K562 (cell line): ENCODE data around the gene CMTR1. TPM values are rescaled to one million over a fixed set of nuclear protein-coding genes. Genes with fewer than 3 reads are reported as not detected.

Source experiments
- ARID2 ChIP-seq: fragments of 450-650 bp; IDR thresholded peaks from 2 replicates; pipeline ENCODE4 v1.6.1; 2017; ENCODE audit warnings: antibody characterized with exemption, mild to moderate bottlenecking
- BCLAF1 ChIP-seq, 2 experiments: fragments of 450-650 bp in 1 of 2; IDR thresholded peaks; 2 replicates each; pipeline ENCODE4 v1.6.1; 2011 to 2017; ENCODE audit warnings: low read depth in 2 of 2, antibody characterized with exemption in 1 of 2, borderline replicate concordance in 1 of 2, low read length in 1 of 2, mild to moderate bottlenecking in 1 of 2, mixed read lengths in 1 of 2; ENCODE audit not compliant: control insufficient read depth in 1 of 2
- DACH1 ChIP-seq: fragments of 450-650 bp; IDR thresholded peaks from 2 replicates; pipeline ENCODE4 v1.6.1; 2018; ENCODE audit not compliant: partially characterized antibody
- ETV6 ChIP-seq, 3 experiments: fragments of 150-350 bp in 1 of 3; sonication (generic) in 1 of 3; formaldehyde crosslinking in 1 of 3; IDR thresholded peaks; 2 replicates each; pipeline versions ENCODE4 v1.6.1 to v1.8.0; 2014 to 2022; ENCODE audit warnings: borderline replicate concordance in 2 of 3, low read depth in 2 of 3, antibody characterized with exemption in 1 of 3, low read length in 1 of 3, mild to moderate bottlenecking in 1 of 3, missing genetic modification reagents in 1 of 3
- FOXK2 ChIP-seq, 2 experiments: fragments of 450-650 bp; IDR thresholded peaks in 1 of 2; conservative IDR thresholded peaks in 1 of 2; 2 replicates each; pipeline ENCODE4 v1.6.1; 2016; ENCODE audit warnings: low read depth in 2 of 2, mild to moderate bottlenecking in 1 of 2
- FUS ChIP-seq: fragments of 200-400 bp; formaldehyde crosslinking; optimal IDR thresholded peaks from 2 replicates; pipeline ENCODE3; 2017; ENCODE audit warnings: low read depth, low read length
- GTF2F1 ChIP-seq: IDR thresholded peaks from 2 replicates; pipeline ENCODE4 v1.6.1; 2011; ENCODE audit warnings: low read depth, low read length, improper control_type of control experiment
- HNRNPUL1 ChIP-seq: fragments of 200-400 bp; formaldehyde crosslinking; IDR thresholded peaks from 2 replicates; pipeline ENCODE4 v1.6.1; 2017; ENCODE audit warnings: low read length
- MBD2 ChIP-seq: sonication (generic); IDR thresholded peaks from 2 replicates; pipeline ENCODE4 v1.6.1; 2016; ENCODE audit warnings: low read depth, borderline replicate concordance
- MYC ChIP-seq, 2 experiments: fragments of 250-450 bp in 1 of 2; sonication (Bioruptor Pico) in 1 of 2; IDR thresholded peaks; 2 replicates each; pipeline versions ENCODE4 v1.5.1 to v1.6.1; 2012 to 2021; ENCODE audit warnings: low read depth in 2 of 2, borderline replicate concordance in 1 of 2, improper control_type of control experiment in 1 of 2, low read length in 1 of 2, mild to moderate bottlenecking in 1 of 2, moderate library complexity in 1 of 2
- POLR2AphosphoS5 ChIP-seq: IDR thresholded peaks from 2 replicates; pipeline ENCODE4 v1.6.1; 2011; ENCODE audit warnings: mild to moderate bottlenecking, low read depth, low read length, moderate library complexity; ENCODE audit not compliant: control insufficient read depth, insufficient read depth
- POLR2G ChIP-seq: fragments of 200-400 bp; formaldehyde crosslinking; IDR thresholded peaks from 2 replicates; pipeline ENCODE4 v1.6.1; 2017; ENCODE audit warnings: low read depth, mild to moderate bottlenecking, antibody characterized with exemption, low read length, moderate library complexity
- POLR3G ChIP-seq: IDR thresholded peaks from 2 replicates; pipeline ENCODE4 v1.6.1; 2011; ENCODE audit not compliant: insufficient read length, insufficient replicate concordance; ENCODE audit errors: extremely low read depth
- RAD51 ChIP-seq: fragments of 450-650 bp; IDR thresholded peaks from 2 replicates; pipeline ENCODE4 v1.7.1; 2016; ENCODE audit warnings: low read depth, mild to moderate bottlenecking, borderline replicate concordance
- THRAP3 ChIP-seq: fragments of 450-650 bp; IDR thresholded peaks from 2 replicates; pipeline ENCODE4 v1.6.1; 2016; ENCODE audit warnings: mild to moderate bottlenecking, inconsistent platforms, borderline replicate concordance
- ZBED1 ChIP-seq: IDR thresholded peaks from 2 replicates; pipeline ENCODE4 v1.6.1; 2014
- ZBTB17 ChIP-seq: fragments of 450-650 bp; formaldehyde crosslinking; IDR thresholded peaks from 2 replicates; pipeline ENCODE4 v1.4.0; 2020; ENCODE audit warnings: mild to moderate bottlenecking
- ZKSCAN1 ChIP-seq: fragments of 150-350 bp; IDR thresholded peaks from 2 replicates; pipeline ENCODE4 v1.6.1; 2016; ENCODE audit warnings: low read depth, low read length
- ZNF586 ChIP-seq: fragments of 450-650 bp; formaldehyde crosslinking; conservative IDR thresholded peaks from 2 replicates; pipeline ENCODE4 v1.4.0; 2020; ENCODE audit warnings: mild to moderate bottlenecking, moderate library complexity
- ZNF740 ChIP-seq, 3 experiments: fragments of 200-800 bp in 1 of 3; sonication (Bioruptor generic) in 1 of 3; sonication (generic) in 1 of 3; formaldehyde crosslinking in 1 of 3; IDR thresholded peaks; 2 replicates each; pipeline versions ENCODE4 v1.6.1 to v1.8.0; 2016 to 2022; ENCODE audit warnings: mild to moderate bottlenecking in 2 of 3, missing compliant biosample characterization in 2 of 3, missing genetic modification characterization in 2 of 3, missing genetic modification reagents in 1 of 3
- ZNF766 ChIP-seq: fragments of 200-800 bp; sonication (Bioruptor generic); conservative IDR thresholded peaks from 2 replicates; pipeline ENCODE4 v1.6.1; 2016; ENCODE audit warnings: missing genetic modification characterization, missing compliant biosample characterization
- polyA plus RNA-seq, 8 experiments: library from polyadenylated mRNA; depleted of rRNA in 4 of 8; stranded (reverse) in 5 of 8; unstranded in 3 of 8; fragments of >200 nt; fragmentation: Nextera tagmentation in 2 of 8; fragmentation: Illumina TruSeq in 1 of 8; extraction: Ambion mirVana in 2 of 8; extraction: Trizol in 1 of 8; gene quantifications; 2 replicates each; pipeline versions ENCODE4 v1.2.1 to v1.2.3, GENCODE V29; 2011 to 2014; ENCODE audit warnings: inconsistent platforms in 1 of 8, missing spikeins in 1 of 8
- total RNA-seq, 7 experiments: library from RNA; depleted of rRNA in 6 of 7; stranded (reverse); fragments of >200 nt in 6 of 7; fragmentation: Illumina TruSeq in 2 of 7; extraction: Trizol in 2 of 7; gene quantifications; 2 replicates each; pipeline versions ENCODE4 v1.2.1 to v1.2.3, GENCODE V29; 2011 to 2021; ENCODE audit warnings: low replicate concordance in 1 of 7

The CMTR1 gene
- total and polyA plus RNA-seq, 9 of the 15 experiments (the other 6 are each of a cell fraction or from before 2014, with no cell fraction given), result 2.9 to 63.5 (median 49.5) TPM

- TF ChIP-seq RAD51 (0 out of 2 replicates have a peak, but pooled peaks have one; percentile 25), MYC (IDR thresholded peaks at IDR 0.05; ENCODE audit: low read depth, low read length) (0 out of 2 replicates have a peak, but pooled peaks have one; percentile 16), MYC (CRISPR knock-in tag; IDR thresholded peaks at IDR 0.05; ENCODE audit: borderline replicate concordance, low read depth) (no peak), POLR2AphosphoS5 (peak; percentile 75), ZNF586 (CRISPR knock-in tag) (no peak), POLR2G (0 out of 2 replicates have a peak, but pooled peaks have one; percentile 29), THRAP3 (no peak), FUS (no peak), POLR3G (no peak), FOXK2 (conservative IDR thresholded peaks at IDR 0.05 in 1 of 2, IDR thresholded peaks at IDR 0.05 in 1 of 2; ENCODE audit: low read depth in 2 of 2) (peak; percentile 91 to 94), MBD2 (peak; percentile 33; the same call in 1 of the 2 replicates), ZKSCAN1 (peak; percentile 49; the same call in 1 of the 2 replicates), ARID2 (no peak), ZNF766 (CRISPR knock-in tag) (no peak), ETV6 (IDR thresholded peaks at IDR 0.05; ENCODE audit: borderline replicate concordance in 1 of 2, low read depth in 2 of 2, low read length in 1 of 2) (no peak), ETV6 (CRISPR knock-in tag; IDR thresholded peaks at IDR 0.05; ENCODE audit: borderline replicate concordance) (no peak), ZBTB17 (CRISPR knock-in tag) (0 out of 2 replicates have a peak, but pooled peaks have one; percentile 35), GTF2F1 (peak; percentile 93), DACH1 (no peak), BCLAF1 (IDR thresholded peaks at IDR 0.05; ENCODE audit: borderline replicate concordance in 1 of 2, control insufficient read depth in 1 of 2, low read depth in 2 of 2, low read length in 1 of 2) (peak in 1 of 2 experiments; percentile 94; a peak in 2 of 4 replicates), ZNF740 (CRISPR knock-in tag; IDR thresholded peaks at IDR 0.05) (no peak), ZNF740 (tag; IDR thresholded peaks at IDR 0.05) (no peak), HNRNPUL1 (no peak), ZBED1 (0 out of 2 replicates have a peak, but pooled peaks have one; percentile 60)
These were observed 64.2 kb downstream of the CMTR1 start (continued) for GRCh38 chr6:37496951-37497885.
